DND-41 (cell line): ENCODE measurements around the gene SYNCRIP.

ENCODE experiments used
- EZH2 ChIP-seq: IDR thresholded peaks from 3 replicates; pipeline ENCODE4 v1.6.1; 2012; ENCODE audit warnings: borderline replicate concordance, low read depth, mild to moderate bottlenecking, moderate library complexity, low read length, inconsistent platforms; ENCODE audit not compliant: severe bottlenecking
- TF ChIP-seq, protein P1 (sequence below): IDR thresholded peaks from 2 replicates; pipeline ENCODE4 v1.5.1; 2012; ENCODE audit warnings: borderline replicate concordance, low read length, moderate library complexity, mild to moderate bottlenecking; ENCODE audit not compliant: poor library complexity, severe bottlenecking; ENCODE audit errors: extremely low read depth

DNA sequence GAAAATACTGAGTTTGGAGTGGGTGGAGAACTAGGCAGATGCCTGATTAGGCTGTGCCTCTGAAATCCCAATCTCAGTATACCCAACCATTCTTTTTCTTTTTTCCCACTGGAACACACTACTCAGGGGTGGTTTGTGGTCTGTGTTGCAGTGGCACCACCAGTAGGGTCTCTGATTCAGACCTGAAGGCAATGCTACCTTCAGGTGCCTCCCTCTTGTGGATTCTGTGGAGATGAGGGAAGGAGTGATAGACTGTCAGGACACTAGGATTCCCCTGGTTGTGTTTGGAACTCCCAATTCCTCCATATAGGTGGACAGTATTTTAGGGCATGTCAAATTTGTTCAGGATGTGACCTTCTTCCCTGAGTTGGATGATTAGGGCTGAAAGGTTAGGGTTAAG is 47.4 kb upstream of the SYNCRIP start:
- no peak for TF ChIP-seq EZH2
- TF ChIP-seq, protein P1, sequence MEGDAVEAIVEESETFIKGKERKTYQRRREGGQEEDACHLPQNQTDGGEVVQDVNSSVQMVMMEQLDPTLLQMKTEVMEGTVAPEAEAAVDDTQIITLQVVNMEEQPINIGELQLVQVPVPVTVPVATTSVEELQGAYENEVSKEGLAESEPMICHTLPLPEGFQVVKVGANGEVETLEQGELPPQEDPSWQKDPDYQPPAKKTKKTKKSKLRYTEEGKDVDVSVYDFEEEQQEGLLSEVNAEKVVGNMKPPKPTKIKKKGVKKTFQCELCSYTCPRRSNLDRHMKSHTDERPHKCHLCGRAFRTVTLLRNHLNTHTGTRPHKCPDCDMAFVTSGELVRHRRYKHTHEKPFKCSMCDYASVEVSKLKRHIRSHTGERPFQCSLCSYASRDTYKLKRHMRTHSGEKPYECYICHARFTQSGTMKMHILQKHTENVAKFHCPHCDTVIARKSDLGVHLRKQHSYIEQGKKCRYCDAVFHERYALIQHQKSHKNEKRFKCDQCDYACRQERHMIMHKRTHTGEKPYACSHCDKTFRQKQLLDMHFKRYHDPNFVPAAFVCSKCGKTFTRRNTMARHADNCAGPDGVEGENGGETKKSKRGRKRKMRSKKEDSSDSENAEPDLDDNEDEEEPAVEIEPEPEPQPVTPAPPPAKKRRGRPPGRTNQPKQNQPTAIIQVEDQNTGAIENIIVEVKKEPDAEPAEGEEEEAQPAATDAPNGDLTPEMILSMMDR: no peak
